Adrenal gland (tissue), 5 donors: ENCODE measurements around the gene CXCL5.

Source experiments
- POLR2A ChIP-seq, 2 donors: fragments of 450-650 bp; IDR thresholded peaks; one replicate each; pipeline ENCODE4 v1.6.1; 2017; ENCODE audit warnings: antibody characterized with exemption in 2 of 2, mild to moderate bottlenecking in 2 of 2, moderate library complexity in 1 of 2
- TF ChIP-seq, protein P1 (sequence below), 6 experiments: fragments of 450-650 bp in 4 of 6; fragments of 200-600 bp in 2 of 6; sonication (generic) in 1 of 6; IDR thresholded peaks; 1 replicate in 5 of 6; 2 replicates in 1 of 6; pipeline versions ENCODE4 v1.5.1 to v1.8.0; 2016 to 2021; ENCODE audit warnings: antibody characterized with exemption in 6 of 6, mild to moderate bottlenecking in 2 of 6, moderate library complexity in 1 of 6
- donor health status: DM: no; HTN: no; CAD: no.

DNA sequence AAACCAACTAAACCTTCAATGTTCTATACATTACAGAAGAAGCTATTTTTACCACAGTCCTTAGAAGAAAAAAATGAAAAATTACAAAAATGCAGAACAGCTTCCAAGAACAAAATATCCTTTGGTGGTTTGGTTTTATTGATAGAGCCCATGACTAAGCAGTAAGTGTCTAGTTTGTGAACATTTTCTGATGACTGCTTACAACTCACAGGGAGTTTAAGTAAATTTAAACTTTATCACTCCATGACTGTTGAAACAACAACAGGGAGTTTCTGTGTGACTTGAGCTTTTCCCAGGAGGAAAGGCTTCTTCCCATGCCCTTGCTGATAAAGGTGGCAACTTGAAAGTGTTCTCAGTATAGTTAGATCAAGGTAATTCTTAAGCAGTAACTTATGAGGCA is 19.6 kb downstream of the CXCL5 start:
- TF ChIP-seq, protein P1, sequence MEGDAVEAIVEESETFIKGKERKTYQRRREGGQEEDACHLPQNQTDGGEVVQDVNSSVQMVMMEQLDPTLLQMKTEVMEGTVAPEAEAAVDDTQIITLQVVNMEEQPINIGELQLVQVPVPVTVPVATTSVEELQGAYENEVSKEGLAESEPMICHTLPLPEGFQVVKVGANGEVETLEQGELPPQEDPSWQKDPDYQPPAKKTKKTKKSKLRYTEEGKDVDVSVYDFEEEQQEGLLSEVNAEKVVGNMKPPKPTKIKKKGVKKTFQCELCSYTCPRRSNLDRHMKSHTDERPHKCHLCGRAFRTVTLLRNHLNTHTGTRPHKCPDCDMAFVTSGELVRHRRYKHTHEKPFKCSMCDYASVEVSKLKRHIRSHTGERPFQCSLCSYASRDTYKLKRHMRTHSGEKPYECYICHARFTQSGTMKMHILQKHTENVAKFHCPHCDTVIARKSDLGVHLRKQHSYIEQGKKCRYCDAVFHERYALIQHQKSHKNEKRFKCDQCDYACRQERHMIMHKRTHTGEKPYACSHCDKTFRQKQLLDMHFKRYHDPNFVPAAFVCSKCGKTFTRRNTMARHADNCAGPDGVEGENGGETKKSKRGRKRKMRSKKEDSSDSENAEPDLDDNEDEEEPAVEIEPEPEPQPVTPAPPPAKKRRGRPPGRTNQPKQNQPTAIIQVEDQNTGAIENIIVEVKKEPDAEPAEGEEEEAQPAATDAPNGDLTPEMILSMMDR (IDR thresholded peaks at IDR 0.05) = no peak
- TF ChIP-seq POLR2A (IDR thresholded peaks at IDR 0.05) = no peak
